ENCODE data around the gene SH3RF2. TPM values are rescaled to one million over a fixed set of nuclear protein-coding genes. Genes with fewer than 3 reads are reported as not detected.

SH3RF2 gene
- total RNA-seq, 1 donor from 2014 or later: 12.0 TPM

DNA sequence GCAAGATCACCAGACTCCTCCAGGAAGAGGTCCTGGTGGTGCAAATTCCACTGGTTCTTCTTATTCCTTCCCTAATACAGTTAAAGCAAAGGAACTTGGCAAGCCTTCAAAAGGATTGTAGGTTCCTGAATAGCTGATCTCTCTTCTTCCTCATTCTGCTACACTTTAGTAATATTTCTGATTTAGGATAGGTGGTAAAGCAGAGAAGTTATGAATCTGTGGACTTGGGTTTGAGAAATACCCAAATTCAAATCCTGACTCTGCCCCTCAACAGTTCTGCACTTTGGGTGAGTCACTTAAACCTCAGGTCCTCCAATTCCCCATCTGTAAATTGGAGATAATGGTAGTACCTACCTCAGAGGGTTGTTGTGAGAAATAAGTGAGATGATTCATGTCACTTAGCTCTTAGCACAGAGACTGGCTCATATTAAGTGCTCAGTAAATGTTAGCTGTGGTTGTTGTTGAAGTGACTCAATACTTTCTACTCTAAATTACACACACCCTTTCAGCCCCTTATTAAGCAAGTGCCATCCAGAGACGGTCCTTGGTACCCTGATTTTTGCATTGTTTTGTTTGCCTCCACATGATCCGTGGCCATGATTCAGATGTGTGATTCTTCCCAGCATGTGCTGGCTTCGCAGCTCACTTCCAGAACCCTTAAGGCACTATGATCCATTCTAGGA lies 5.2 kb downstream of the SH3RF2 start:
- TF ChIP-seq, protein P1, sequence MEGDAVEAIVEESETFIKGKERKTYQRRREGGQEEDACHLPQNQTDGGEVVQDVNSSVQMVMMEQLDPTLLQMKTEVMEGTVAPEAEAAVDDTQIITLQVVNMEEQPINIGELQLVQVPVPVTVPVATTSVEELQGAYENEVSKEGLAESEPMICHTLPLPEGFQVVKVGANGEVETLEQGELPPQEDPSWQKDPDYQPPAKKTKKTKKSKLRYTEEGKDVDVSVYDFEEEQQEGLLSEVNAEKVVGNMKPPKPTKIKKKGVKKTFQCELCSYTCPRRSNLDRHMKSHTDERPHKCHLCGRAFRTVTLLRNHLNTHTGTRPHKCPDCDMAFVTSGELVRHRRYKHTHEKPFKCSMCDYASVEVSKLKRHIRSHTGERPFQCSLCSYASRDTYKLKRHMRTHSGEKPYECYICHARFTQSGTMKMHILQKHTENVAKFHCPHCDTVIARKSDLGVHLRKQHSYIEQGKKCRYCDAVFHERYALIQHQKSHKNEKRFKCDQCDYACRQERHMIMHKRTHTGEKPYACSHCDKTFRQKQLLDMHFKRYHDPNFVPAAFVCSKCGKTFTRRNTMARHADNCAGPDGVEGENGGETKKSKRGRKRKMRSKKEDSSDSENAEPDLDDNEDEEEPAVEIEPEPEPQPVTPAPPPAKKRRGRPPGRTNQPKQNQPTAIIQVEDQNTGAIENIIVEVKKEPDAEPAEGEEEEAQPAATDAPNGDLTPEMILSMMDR (conservative IDR thresholded peaks at IDR 0.05; ENCODE audit: low read depth, low read length): no peak
- DNase-seq (ENCODE audit: low read depth): no peak
- H3K4me3 ChIP-seq (ENCODE audit: low read depth, low read length): no peak overlapping the region

DNA sequence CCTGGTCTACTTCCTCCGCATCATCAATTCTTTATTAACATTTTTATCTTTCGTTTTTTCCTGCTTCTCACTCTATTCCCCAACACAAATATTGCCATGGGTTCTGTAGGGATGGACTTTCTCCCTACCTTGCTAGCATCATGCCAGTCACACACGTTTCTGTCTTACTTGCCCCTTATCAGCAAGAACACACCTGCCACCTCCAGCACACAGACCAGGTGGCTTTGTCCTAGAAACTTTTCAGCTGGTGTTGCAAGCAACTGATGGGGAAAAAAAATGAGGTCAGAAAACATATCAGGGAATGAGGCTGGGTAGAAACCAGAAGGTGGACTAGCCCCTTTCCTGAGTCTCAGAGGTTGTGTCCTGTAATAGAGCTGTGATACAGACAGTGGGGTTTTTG lies 5.8 kb downstream of the SH3RF2 start:
- H3K4me3 ChIP-seq (ENCODE audit: low read depth, low read length): no peak overlapping the region
- no peak for DNase-seq (ENCODE audit: low read depth)
- TF ChIP-seq, protein P1 (conservative IDR thresholded peaks at IDR 0.05; ENCODE audit: low read depth, low read length): no peak

DNA sequence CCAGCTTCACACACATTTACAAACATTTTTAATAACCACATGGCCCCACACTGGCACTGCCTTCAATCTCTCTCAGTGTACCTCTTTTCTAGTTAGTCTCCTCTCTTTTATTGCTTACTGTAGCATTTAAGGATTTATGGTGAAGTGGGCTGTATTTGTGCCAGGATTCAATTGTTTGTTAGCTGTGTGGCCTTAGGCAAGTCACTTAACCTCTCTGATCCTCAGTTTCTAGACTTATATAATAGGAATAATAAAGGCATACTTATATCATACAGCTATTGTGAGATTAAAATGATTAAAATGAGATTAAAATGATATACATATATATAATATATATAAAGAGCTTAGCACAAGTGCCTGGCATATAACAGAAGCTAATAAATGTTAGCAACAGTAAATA lies 6.4 kb downstream of the SH3RF2 start:
- TF ChIP-seq, protein P1 (conservative IDR thresholded peaks at IDR 0.05; ENCODE audit: low read depth, low read length): no peak
- DNase-seq (ENCODE audit: low read depth): no peak
- no peak overlapping the region for H3K4me3 ChIP-seq (ENCODE audit: low read depth, low read length)

DNA sequence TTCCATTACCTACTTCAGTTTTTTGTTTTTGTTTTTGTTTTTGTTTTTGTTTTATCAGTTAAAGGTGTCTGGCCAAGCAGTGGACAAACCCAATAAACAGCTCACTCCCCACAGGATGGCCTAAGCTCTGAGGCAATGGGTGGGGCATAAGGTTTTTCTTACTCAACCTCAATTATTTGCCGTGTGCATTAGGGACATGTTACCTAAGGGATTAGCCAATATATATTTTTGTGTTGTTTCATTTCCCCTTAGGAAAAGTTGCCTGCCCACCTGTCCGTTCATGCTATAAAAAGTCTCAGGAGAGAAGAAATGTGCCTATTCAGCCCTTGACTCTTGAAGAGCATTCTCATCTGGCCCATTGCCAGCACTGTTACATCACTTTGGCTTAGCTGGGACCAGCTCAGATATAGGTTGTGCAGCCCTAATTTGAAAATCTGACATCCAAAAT lies 7.3 kb downstream of the SH3RF2 start:
- no peak overlapping the region for H3K4me3 ChIP-seq (ENCODE audit: low read depth, low read length)
- no peak for DNase-seq (ENCODE audit: low read depth)
- TF ChIP-seq, protein P1 (conservative IDR thresholded peaks at IDR 0.05; ENCODE audit: low read depth, low read length): no peak

DNA sequence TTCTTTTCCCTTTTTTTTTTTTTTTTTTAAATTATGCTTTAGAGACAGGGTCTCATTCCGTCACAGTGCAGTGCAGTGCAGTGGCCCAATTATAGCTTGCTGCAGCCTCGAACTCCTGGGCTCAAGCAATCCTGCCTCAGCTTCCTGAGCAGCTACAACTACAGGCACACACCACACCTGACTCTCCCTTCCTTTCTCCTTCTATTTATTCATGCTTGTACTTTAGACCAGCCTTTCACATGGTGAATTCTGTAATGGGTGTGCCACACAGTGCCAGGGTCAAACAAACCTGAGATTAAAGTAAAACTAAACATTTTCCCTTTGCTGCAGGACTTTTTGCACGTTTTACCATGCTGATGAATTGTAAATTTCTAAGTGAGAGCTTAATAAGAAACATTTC lies 8.0 kb downstream of the SH3RF2 start:
- H3K4me3 ChIP-seq (ENCODE audit: low read depth, low read length): no peak overlapping the region
- TF ChIP-seq, protein P1 (conservative IDR thresholded peaks at IDR 0.05; ENCODE audit: low read depth, low read length): no peak
- no peak for DNase-seq (ENCODE audit: low read depth)

DNA sequence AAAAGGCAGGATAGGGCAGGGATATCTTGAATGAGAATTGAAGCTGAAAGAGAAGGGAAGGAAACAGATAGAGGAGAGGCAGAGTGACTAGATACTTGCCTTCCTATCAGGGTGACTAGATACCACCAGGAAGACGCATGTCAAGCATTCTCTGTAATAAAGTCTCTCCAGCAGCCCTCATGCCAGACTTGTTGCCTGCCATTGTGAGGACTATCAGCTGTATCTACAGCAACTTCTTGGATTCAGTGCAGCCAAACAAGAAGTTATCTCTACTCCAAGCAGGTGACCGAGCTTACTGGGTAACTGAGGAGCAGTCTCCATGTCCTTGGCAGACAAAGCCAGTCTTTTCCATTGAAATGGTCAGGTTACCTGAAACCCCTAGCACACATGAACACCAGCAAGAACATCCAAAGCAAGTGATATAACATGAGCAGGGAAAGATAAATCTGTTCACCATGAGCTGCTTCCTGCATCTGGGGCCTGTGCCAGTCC lies 9.3 kb downstream of the SH3RF2 start:
- TF ChIP-seq, protein P1 (conservative IDR thresholded peaks at IDR 0.05; ENCODE audit: low read depth, low read length): no peak
- DNase-seq (ENCODE audit: low read depth): no peak
- no peak overlapping the region for H3K4me3 ChIP-seq (ENCODE audit: low read depth, low read length)

All from epithelial cell of proximal tubule (primary cell).